Fibroblast of villous mesenchyme (primary cell): Measurements from ENCODE around the gene ADGRE1. TPM values are rescaled to one million over a fixed set of nuclear protein-coding genes. Genes with fewer than 3 reads are reported as not detected.

Experiments used
- DNase-seq: peaks from one replicate; pipeline ENCODE4 v3.0.0-alpha.2; 2010; ENCODE audit warnings: low read depth
- H3K4me3 ChIP-seq: 2 replicates; pipeline ENCODE4 v1.5.1; 2011; ENCODE audit warnings: low read depth, mild to moderate bottlenecking, low read length
- total RNA-seq: library from RNA; depleted of rRNA; stranded (reverse); fragments of >200 nt; gene quantifications from 2 replicates; pipeline ENCODE4 v1.2.3, GENCODE V29; 2012
- TF ChIP-seq, protein P1 (sequence below): IDR thresholded peaks from 2 replicates; pipeline ENCODE4 v1.5.1; 2012; ENCODE audit warnings: low read depth, mild to moderate bottlenecking, low read length; ENCODE audit not compliant: insufficient read depth

The ADGRE1 gene
- total RNA-seq, 1 donor, result not detected

DNA sequence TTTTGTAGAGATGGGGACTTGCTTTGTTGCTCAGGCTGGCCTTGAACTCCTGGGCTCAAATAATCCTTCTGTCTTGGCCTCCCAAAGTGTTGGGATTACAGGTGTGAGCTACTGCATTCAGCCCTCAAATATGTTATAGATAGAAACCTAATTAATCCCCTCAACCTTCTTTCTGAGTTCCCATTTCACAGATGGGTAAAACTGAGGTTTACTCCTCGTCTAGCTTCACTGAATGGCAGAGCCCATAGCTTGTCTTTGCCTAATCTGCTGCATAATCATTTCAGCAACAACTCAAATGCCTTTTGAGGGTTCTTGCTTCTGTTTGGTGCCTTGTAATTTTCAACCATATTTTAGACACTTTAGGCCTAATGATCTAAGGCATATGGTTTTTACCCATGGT is 36.0 kb upstream of the ADGRE1 start:
- TF ChIP-seq, protein P1, sequence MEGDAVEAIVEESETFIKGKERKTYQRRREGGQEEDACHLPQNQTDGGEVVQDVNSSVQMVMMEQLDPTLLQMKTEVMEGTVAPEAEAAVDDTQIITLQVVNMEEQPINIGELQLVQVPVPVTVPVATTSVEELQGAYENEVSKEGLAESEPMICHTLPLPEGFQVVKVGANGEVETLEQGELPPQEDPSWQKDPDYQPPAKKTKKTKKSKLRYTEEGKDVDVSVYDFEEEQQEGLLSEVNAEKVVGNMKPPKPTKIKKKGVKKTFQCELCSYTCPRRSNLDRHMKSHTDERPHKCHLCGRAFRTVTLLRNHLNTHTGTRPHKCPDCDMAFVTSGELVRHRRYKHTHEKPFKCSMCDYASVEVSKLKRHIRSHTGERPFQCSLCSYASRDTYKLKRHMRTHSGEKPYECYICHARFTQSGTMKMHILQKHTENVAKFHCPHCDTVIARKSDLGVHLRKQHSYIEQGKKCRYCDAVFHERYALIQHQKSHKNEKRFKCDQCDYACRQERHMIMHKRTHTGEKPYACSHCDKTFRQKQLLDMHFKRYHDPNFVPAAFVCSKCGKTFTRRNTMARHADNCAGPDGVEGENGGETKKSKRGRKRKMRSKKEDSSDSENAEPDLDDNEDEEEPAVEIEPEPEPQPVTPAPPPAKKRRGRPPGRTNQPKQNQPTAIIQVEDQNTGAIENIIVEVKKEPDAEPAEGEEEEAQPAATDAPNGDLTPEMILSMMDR, result no peak
- no peak overlapping the region for H3K4me3 ChIP-seq
- DNase-seq, result no peak

- TF ChIP-seq, protein P1, result no peak
- no peak overlapping the region for H3K4me3 ChIP-seq
- no peak for DNase-seq
Observed at GRCh38 chr19:6852001-6852400, 35.4 kb upstream of the ADGRE1 start.

GRCh38 chr19:6853868-6854267 is 33.5 kb upstream of the ADGRE1 start:
- no peak for DNase-seq
- no peak overlapping the region for H3K4me3 ChIP-seq
- TF ChIP-seq, protein P1, result no peak

GRCh38 chr19:6854758-6855157 is 32.6 kb upstream of the ADGRE1 start:
- TF ChIP-seq, protein P1, result no peak
- no peak for DNase-seq
- H3K4me3 ChIP-seq, result no peak overlapping the region

- H3K4me3 ChIP-seq, result no peak overlapping the region
- TF ChIP-seq, protein P1, result no peak
- no peak for DNase-seq
Observed at GRCh38 chr19:6856749-6857372, 30.5 kb upstream of the ADGRE1 start.

DNA sequence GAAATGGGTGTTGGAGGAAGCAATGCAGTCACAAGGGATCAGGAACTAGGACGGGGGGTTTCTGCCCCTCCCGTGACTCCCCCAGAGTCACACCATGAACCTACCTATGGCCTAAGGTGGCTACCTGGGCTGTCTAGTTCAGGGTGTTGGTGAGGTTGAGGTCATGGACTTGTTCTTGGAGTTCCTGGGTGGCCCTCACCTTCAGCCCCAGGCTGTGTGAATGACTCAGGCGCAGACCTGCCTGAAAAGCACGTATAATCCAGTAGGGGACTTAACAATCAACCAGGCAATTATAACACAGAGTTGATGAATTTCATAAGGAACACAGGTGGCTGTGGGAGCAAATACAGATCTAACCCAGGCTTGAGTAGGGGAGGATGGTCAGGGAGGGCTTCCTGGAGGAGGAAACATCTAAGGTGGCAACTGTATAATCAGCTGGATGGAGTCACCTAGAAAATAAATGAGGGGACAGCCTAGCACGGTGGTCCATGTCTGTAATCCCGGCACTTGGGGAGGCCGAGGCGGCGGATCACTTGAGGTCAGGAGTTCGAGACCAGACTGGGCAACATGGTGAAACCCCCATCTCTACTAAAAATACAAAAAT is 25.6 kb upstream of the ADGRE1 start:
- DNase-seq, result no peak
- TF ChIP-seq, protein P1, result no peak
- H3K4me3 ChIP-seq, result no peak overlapping the region
